Measurements from ENCODE around the gene MFSD11. TPM values are rescaled to one million over a fixed set of nuclear protein-coding genes. Genes with fewer than 3 reads are reported as not detected.

MFSD11 gene
- total RNA-seq (2021; fragmentation: NEBNext Ultra II Directional; extraction: Animal tissue kit (Norgen Biotek cat#: 25700)): 10 to 100 TPM; 16.1 to 23.4 (median 20.7) TPM
- long read RNA-seq, transcript MFSD11-211 (13 exons, 3,612 nt): major isoform, 12 of 39 reads
- long read RNA-seq, transcript MFSD11-217 (14 exons, 1,891 nt): major isoform, 12 of 39 reads
- long read RNA-seq, partial matches to known transcripts: 4 of 39 reads
- long read RNA-seq, other reads (novel, unspliced or antisense): 7 of 39 reads

- Mint-ChIP-seq H3K27ac (peak within 1 kb of the TSS; percentile 98), H3K4me1 (ENCODE audit: low read depth) (peaks cover 48% of the 10 kb centered on the region), H3K4me3 (peak within 1 kb of the TSS; percentile 96), H3K27me3 (ENCODE audit: insufficient read depth) (peaks cover 15% of the 10 kb centered on the region), H3K9me3 (no peaks in the 10 kb centered on the region), H3K36me3 (ENCODE audit: low read depth) (peaks cover 39% of the 10 kb centered on the region)
- DNase-seq: peak; percentile 92
- TF ChIP-seq CTCF (IDR thresholded peaks at IDR 0.05): no peak
These were observed at the start of gene MFSD11 for GRCh38 chr17:76737676-76738467. Gene MFSD11 (plus strand): TSS chr17:76738119. CDS start chr17:76738353, 234 bp downstream.

- H3K36me3 Mint-ChIP-seq (ENCODE audit: low read depth): peaks cover 10% of the 10 kb centered on the region
- no peaks in the 10 kb centered on the region; the same call in none of the 2 replicates for H3K27me3 Mint-ChIP-seq (ENCODE audit: insufficient read depth)
- no peak for DNase-seq
- peak overlapping the region; percentile 72; the same call in 1 of the 2 replicates for H3K4me3 Mint-ChIP-seq
- no peaks in the 10 kb centered on the region for H3K9me3 Mint-ChIP-seq
- H3K4me1 Mint-ChIP-seq (ENCODE audit: low read depth): peaks cover 22% of the 10 kb centered on the region
- H3K27ac Mint-ChIP-seq: peak overlapping the region; percentile 83
- TF ChIP-seq CTCF (IDR thresholded peaks at IDR 0.05): no peak
These were observed 49.7 kb upstream of the MFSD11 start for GRCh38 chr17:76688165-76688622.

- TF ChIP-seq CTCF (IDR thresholded peaks at IDR 0.05): no peak
- Mint-ChIP-seq H3K9me3 (no peaks in the 10 kb centered on the region), H3K27me3 (ENCODE audit: insufficient read depth) (no peaks in the 10 kb centered on the region; the same call in none of the 2 replicates), H3K4me3 (no peak overlapping the region), H3K4me1 (ENCODE audit: low read depth) (peaks cover 22% of the 10 kb centered on the region), H3K27ac (no peak overlapping the region), H3K36me3 (ENCODE audit: low read depth) (peaks cover 10% of the 10 kb centered on the region)
- no peak for DNase-seq
These were observed 48.1 kb upstream of the MFSD11 start for GRCh38 chr17:76689859-76690258.

GRCh38 chr17:76690596-76691280, 47.2 kb upstream of the MFSD11 start:
- peaks cover 10% of the 10 kb centered on the region for H3K36me3 Mint-ChIP-seq (ENCODE audit: low read depth)
- no peak overlapping the region for H3K27ac Mint-ChIP-seq
- no peak for TF ChIP-seq CTCF (IDR thresholded peaks at IDR 0.05)
- H3K27me3 Mint-ChIP-seq (ENCODE audit: insufficient read depth): no peaks in the 10 kb centered on the region; the same call in none of the 2 replicates
- H3K9me3 Mint-ChIP-seq: no peaks in the 10 kb centered on the region
- H3K4me3 Mint-ChIP-seq: no peak overlapping the region
- no peak for DNase-seq
- H3K4me1 Mint-ChIP-seq (ENCODE audit: low read depth): peaks cover 29% of the 10 kb centered on the region

GRCh38 chr17:76691379-76692191, 46.3 kb upstream of the MFSD11 start:
- H3K9me3 Mint-ChIP-seq: no peaks in the 10 kb centered on the region

More at GRCh38 chr17:76691379-76692191, 46.3 kb upstream of the MFSD11 start:
- Mint-ChIP-seq H3K27me3 (ENCODE audit: insufficient read depth) (no peaks in the 10 kb centered on the region; the same call in none of the 2 replicates), H3K4me3 (no peak overlapping the region), H3K36me3 (ENCODE audit: low read depth) (peaks cover 10% of the 10 kb centered on the region), H3K4me1 (ENCODE audit: low read depth) (peaks cover 29% of the 10 kb centered on the region), H3K27ac (no peak overlapping the region)
- no peak for TF ChIP-seq CTCF (IDR thresholded peaks at IDR 0.05)
- no peak for DNase-seq

Data from HFFc6 (cell line).